K562 (cell line): ENCODE results near the gene PLEKHN1. TPM values are rescaled to one million over a fixed set of nuclear protein-coding genes. Genes with fewer than 3 reads are reported as not detected.
A peak's percentile ranks its signal among the peaks of the same experiment; 100 is the strongest.

Experiments
- CBFA2T3 ChIP-seq: fragments of 450-650 bp; IDR thresholded peaks from 2 replicates; pipeline ENCODE4 v1.6.1; 2017
- CSDE1 ChIP-seq, 2 experiments: fragments of 450-650 bp; IDR thresholded peaks; 2 replicates each; pipeline ENCODE4 v1.6.1; 2016; ENCODE audit warnings: mild to moderate bottlenecking in 1 of 2
- HDAC6 ChIP-seq: IDR thresholded peaks from 2 replicates; pipeline ENCODE4 v1.6.1; 2012; ENCODE audit warnings: low read depth, mild to moderate bottlenecking, control low read depth, inconsistent platforms, low read length, moderate library complexity
- KDM4B ChIP-seq, 2 experiments: fragments of 450-650 bp in 1 of 2; sonication (generic) in 1 of 2; IDR thresholded peaks; 2 replicates each; pipeline ENCODE4 v1.6.1; 2016 to 2017; ENCODE audit warnings: borderline replicate concordance in 2 of 2, antibody characterized with exemption in 1 of 2, low read depth in 1 of 2, mild to moderate bottlenecking in 1 of 2
- L3MBTL2 ChIP-seq: fragments of 450-650 bp; IDR thresholded peaks from 2 replicates; pipeline ENCODE4 v1.6.1; 2016; ENCODE audit warnings: mild to moderate bottlenecking, moderate library complexity
- MAFG ChIP-seq: fragments of 450-650 bp; conservative IDR thresholded peaks from 2 replicates; pipeline ENCODE4 v1.6.1; 2016; ENCODE audit warnings: missing genetic modification characterization, missing compliant biosample characterization
- MCM5 ChIP-seq: fragments of 450-650 bp; IDR thresholded peaks from 2 replicates; pipeline ENCODE4 v1.6.1; 2016; ENCODE audit warnings: low read depth
- NEUROD1 ChIP-seq: fragments of 150-350 bp; IDR thresholded peaks from 2 replicates; pipeline ENCODE4 v1.6.1; 2014; ENCODE audit warnings: borderline replicate concordance, low read length, low read depth; ENCODE audit not compliant: partially characterized antibody
- NFIX ChIP-seq: fragments of 250-450 bp; sonication (Bioruptor Pico); IDR thresholded peaks from 2 replicates; pipeline ENCODE4 v1.4.0; 2020; ENCODE audit warnings: low read depth, mild to moderate bottlenecking, moderate library complexity
- NFXL1 ChIP-seq: fragments of 450-650 bp; formaldehyde crosslinking; IDR thresholded peaks from 2 replicates; pipeline ENCODE4 v1.4.0; 2021; ENCODE audit warnings: mild to moderate bottlenecking
- PRMT5 ChIP-seq: sonication (generic); formaldehyde crosslinking; IDR thresholded peaks from 2 replicates; pipeline ENCODE4 v1.5.0; 2020; ENCODE audit warnings: missing genetic modification reagents
- PTTG1 ChIP-seq: fragments of 450-650 bp; IDR thresholded peaks from 2 replicates; pipeline ENCODE4 v1.6.1; 2016; ENCODE audit warnings: low read depth, mild to moderate bottlenecking, missing genetic modification characterization, missing compliant biosample characterization
- TCFL5 ChIP-seq: fragments of 250-450 bp; sonication (Bioruptor Pico); conservative IDR thresholded peaks from 2 replicates; pipeline ENCODE4 v1.6.1; 2021; ENCODE audit warnings: mild to moderate bottlenecking, moderate library complexity, matching md5 sums
- ZBTB8A ChIP-seq: fragments of 450-650 bp; IDR thresholded peaks from 2 replicates; pipeline ENCODE4 v1.6.1; 2018; ENCODE audit warnings: mild to moderate bottlenecking, moderate library complexity; ENCODE audit not compliant: partially characterized antibody
- ZNF174 ChIP-seq: fragments of 250-450 bp; sonication (Bioruptor Pico); IDR thresholded peaks from 2 replicates; pipeline ENCODE4 v1.4.0; 2020; ENCODE audit warnings: mild to moderate bottlenecking
- ZNF316 ChIP-seq: fragments of 450-650 bp; IDR thresholded peaks from 2 replicates; pipeline ENCODE4 v1.6.1; 2016
- ZSCAN32 ChIP-seq: fragments of 450-650 bp; formaldehyde crosslinking; IDR thresholded peaks from 2 replicates; pipeline ENCODE4 v1.4.0; 2020; ENCODE audit warnings: mild to moderate bottlenecking, moderate library complexity
- polyA plus RNA-seq, 8 experiments: library from polyadenylated mRNA; depleted of rRNA in 4 of 8; stranded (reverse) in 5 of 8; unstranded in 3 of 8; fragments of >200 nt; fragmentation: Nextera tagmentation in 2 of 8; fragmentation: Illumina TruSeq in 1 of 8; extraction: Ambion mirVana in 2 of 8; extraction: Trizol in 1 of 8; gene quantifications; 2 replicates each; pipeline versions ENCODE4 v1.2.1 to v1.2.3, GENCODE V29; 2011 to 2014; ENCODE audit warnings: inconsistent platforms in 1 of 8, missing spikeins in 1 of 8
- total RNA-seq, 7 experiments: library from RNA; depleted of rRNA in 6 of 7; stranded (reverse); fragments of >200 nt in 6 of 7; fragmentation: Illumina TruSeq in 2 of 7; extraction: Trizol in 2 of 7; gene quantifications; 2 replicates each; pipeline versions ENCODE4 v1.2.1 to v1.2.3, GENCODE V29; 2011 to 2021; ENCODE audit warnings: low replicate concordance in 1 of 7
- TF ChIP-seq, protein P1 (sequence below): fragments of 250-450 bp; sonication (Bioruptor Pico); IDR thresholded peaks from 2 replicates; pipeline ENCODE4 v1.4.0; 2020
- TF ChIP-seq, protein P2 (sequence below): IDR thresholded peaks from 2 replicates; pipeline ENCODE4 v1.6.1; 2014; ENCODE audit warnings: antibody characterized with exemption
- TF ChIP-seq, protein P3 (sequence below): fragments of 250-450 bp; sonication (Bioruptor Pico); IDR thresholded peaks from 2 replicates; pipeline ENCODE4 v1.5.1; 2021; ENCODE audit warnings: mild to moderate bottlenecking

The PLEKHN1 gene
- total and polyA plus RNA-seq, 9 of the 15 experiments (the other 6 are each of a cell fraction or from before 2014, with no cell fraction given): 0.07 to 1.5 (median 0.13) TPM; not detected in 2

DNA sequence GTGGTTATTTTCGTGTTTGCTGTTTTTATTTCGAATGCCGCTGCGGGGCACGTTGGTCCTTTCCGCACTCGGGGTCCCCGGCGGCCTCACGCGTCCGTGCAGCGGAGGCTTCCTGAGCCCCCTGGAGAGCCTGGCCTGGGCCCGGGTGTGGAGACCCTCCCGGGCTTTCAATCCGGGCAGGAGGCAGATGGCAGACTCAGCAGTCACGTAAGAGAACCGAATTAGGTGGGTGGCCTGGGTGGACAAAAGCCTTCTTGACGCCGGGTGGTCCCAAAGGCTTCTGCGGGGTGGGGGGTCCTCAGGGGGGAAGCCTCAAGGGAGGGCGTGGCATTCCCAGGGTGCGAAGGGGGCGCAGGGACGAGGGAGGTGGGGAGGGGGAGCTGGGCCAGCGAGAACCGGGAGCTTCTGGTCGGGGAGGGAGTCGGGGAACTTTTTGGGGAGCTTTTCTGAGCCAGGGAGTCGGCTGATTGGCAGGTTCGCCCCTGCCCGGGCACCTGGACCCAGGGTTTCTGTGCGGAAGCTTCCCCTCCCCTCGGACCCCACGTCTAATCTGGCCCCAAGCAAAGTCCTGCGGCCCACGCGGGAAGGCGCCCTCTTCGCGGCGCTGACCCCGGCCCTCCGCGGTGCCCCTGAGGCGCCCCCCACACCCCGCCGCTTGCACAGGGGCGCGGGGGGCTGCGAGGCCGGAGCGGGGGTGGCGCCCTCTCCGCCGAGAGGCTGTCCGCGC is 34.9 kb downstream of the PLEKHN1 start (continued):
- TF ChIP-seq, protein P1, sequence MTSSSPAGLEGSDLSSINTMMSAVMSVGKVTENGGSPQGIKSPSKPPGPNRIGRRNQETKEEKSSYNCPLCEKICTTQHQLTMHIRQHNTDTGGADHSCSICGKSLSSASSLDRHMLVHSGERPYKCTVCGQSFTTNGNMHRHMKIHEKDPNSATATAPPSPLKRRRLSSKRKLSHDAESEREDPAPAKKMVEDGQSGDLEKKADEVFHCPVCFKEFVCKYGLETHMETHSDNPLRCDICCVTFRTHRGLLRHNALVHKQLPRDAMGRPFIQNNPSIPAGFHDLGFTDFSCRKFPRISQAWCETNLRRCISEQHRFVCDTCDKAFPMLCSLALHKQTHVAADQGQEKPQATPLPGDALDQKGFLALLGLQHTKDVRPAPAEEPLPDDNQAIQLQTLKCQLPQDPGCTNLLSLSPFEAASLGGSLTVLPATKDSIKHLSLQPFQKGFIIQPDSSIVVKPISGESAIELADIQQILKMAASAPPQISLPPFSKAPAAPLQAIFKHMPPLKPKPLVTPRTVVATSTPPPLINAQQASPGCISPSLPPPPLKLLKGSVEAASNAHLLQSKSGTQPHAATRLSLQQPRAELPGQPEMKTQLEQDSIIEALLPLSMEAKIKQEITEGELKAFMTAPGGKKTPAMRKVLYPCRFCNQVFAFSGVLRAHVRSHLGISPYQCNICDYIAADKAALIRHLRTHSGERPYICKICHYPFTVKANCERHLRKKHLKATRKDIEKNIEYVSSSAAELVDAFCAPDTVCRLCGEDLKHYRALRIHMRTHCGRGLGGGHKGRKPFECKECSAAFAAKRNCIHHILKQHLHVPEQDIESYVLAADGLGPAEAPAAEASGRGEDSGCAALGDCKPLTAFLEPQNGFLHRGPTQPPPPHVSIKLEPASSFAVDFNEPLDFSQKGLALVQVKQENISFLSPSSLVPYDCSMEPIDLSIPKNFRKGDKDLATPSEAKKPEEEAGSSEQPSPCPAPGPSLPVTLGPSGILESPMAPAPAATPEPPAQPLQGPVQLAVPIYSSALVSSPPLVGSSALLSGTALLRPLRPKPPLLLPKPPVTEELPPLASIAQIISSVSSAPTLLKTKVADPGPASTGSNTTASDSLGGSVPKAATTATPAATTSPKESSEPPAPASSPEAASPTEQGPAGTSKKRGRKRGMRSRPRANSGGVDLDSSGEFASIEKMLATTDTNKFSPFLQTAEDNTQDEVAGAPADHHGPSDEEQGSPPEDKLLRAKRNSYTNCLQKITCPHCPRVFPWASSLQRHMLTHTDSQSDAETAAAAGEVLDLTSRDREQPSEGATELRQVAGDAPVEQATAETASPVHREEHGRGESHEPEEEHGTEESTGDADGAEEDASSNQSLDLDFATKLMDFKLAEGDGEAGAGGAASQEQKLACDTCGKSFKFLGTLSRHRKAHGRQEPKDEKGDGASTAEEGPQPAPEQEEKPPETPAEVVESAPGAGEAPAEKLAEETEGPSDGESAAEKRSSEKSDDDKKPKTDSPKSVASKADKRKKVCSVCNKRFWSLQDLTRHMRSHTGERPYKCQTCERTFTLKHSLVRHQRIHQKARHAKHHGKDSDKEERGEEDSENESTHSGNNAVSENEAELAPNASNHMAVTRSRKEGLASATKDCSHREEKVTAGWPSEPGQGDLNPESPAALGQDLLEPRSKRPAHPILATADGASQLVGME (CRISPR knock-in tag): 0 out of 2 replicates have a peak, but pooled peaks have one; percentile 51
- TF ChIP-seq CSDE1 (IDR thresholded peaks at IDR 0.05) (no peak), ZNF174 (CRISPR knock-in tag) (no peak), MAFG (no peak), ZBTB8A (no peak), L3MBTL2 (no peak), NEUROD1 (no peak), PTTG1 (no peak), CBFA2T3 (no peak), MCM5 (no peak), NFXL1 (CRISPR knock-in tag) (no peak), PRMT5 (CRISPR knock-in tag) (0 out of 2 replicates have a peak, but pooled peaks have one; percentile 44), NFIX (no peak), ZNF316 (no peak), TCFL5 (CRISPR knock-in tag) (no peak), KDM4B (IDR thresholded peaks at IDR 0.05; ENCODE audit: borderline replicate concordance in 2 of 2, low read depth in 1 of 2) (0 out of 4 replicates have a peak, but pooled peaks of 1 of the 2 experiments have one; percentile 17), HDAC6 (no peak), ZSCAN32 (CRISPR knock-in tag) (no peak)
- TF ChIP-seq, protein P2, sequence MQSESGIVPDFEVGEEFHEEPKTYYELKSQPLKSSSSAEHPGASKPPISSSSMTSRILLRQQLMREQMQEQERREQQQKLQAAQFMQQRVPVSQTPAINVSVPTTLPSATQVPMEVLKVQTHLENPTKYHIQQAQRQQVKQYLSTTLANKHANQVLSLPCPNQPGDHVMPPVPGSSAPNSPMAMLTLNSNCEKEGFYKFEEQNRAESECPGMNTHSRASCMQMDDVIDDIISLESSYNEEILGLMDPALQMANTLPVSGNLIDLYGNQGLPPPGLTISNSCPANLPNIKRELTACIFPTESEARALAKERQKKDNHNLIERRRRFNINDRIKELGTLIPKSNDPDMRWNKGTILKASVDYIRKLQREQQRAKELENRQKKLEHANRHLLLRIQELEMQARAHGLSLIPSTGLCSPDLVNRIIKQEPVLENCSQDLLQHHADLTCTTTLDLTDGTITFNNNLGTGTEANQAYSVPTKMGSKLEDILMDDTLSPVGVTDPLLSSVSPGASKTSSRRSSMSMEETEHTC: no peak
- TF ChIP-seq, protein P3, sequence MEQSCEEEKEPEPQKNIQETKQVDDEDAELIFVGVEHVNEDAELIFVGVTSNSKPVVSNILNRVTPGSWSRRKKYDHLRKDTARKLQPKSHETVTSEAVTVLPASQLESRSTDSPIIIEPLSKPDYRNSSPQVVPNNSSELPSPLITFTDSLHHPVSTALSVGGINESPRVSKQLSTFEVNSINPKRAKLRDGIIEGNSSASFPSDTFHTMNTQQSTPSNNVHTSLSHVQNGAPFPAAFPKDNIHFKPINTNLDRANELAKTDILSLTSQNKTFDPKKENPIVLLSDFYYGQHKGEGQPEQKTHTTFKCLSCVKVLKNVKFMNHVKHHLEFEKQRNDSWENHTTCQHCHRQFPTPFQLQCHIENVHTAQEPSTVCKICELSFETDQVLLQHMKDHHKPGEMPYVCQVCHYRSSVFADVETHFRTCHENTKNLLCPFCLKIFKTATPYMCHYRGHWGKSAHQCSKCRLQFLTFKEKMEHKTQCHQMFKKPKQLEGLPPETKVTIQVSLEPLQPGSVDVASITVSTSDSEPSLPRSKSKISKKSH: no peak
